Upper lobe of right lung (tissue), 1 donor: ENCODE measurements around the gene ABITRAM. TPM values are rescaled to one million over a fixed set of nuclear protein-coding genes. Genes with fewer than 3 reads are reported as not detected.

ENCODE experiments used
- ATAC-seq: fragments of 200-7000 bp; cut with Tn5 transposase; one replicate; pipeline ENCODE4 v1.9.1; 2020; ENCODE audit warnings: mild to moderate bottlenecking, moderate library complexity
- DNase-seq: peaks from one replicate; pipeline ENCODE4 v3.0.0-alpha.2; 2020
- H3K27ac ChIP-seq: fragments of 200-600 bp; one replicate; pipeline ENCODE4 v1.8.0; 2022
- H3K27me3 ChIP-seq: fragments of 200-600 bp; one replicate; pipeline ENCODE4 v1.8.0; 2022; ENCODE audit warnings: mild to moderate bottlenecking
- H3K36me3 ChIP-seq: fragments of 200-600 bp; one replicate; pipeline ENCODE4 v1.8.0; 2022
- H3K4me1 ChIP-seq: fragments of 200-600 bp; one replicate; pipeline ENCODE4 v1.8.0; 2022
- H3K4me3 ChIP-seq: fragments of 200-600 bp; one replicate; pipeline ENCODE4 v1.8.0; 2022; ENCODE audit warnings: mild to moderate bottlenecking
- H3K9me3 ChIP-seq: fragments of 200-600 bp; one replicate; pipeline ENCODE4 v1.8.0; 2022
- CTCF ChIP-seq: fragments of 200-600 bp; IDR thresholded peaks from one replicate; pipeline ENCODE4 v1.8.0; 2022; ENCODE audit warnings: antibody characterized with exemption
- intact Hi-C: fragments of 100-400 bp; cut with DNase I; formaldehyde crosslinking; loops from one replicate; pipeline ENCODE4 v1.11.0; 2022
- total RNA-seq: library from RNA; stranded (reverse); fragmentation: NEBNext Ultra II Directional; extraction: Animal tissue kit (Norgen Biotek cat#: 25700); gene quantifications from one replicate; pipeline ENCODE4 v1.2.1, GENCODE V29; 2021
- donor health status: DM: no; HTN: yes; CAD: no; lungs with severe emphysema.

ABITRAM gene
- total RNA-seq, 1 donor from 2014 or later = 13.3 TPM

- Histone ChIP-seq H3K36me3 (peaks cover 96% of the 10 kb centered on the region), H3K27ac (no peak overlapping the region), H3K4me3 (no peak overlapping the region), H3K27me3 (no peaks in the 10 kb centered on the region), H3K9me3 (no peaks in the 10 kb centered on the region), H3K4me1 (no peaks in the 10 kb centered on the region)
- DNase-seq (no peak), ATAC-seq (no peak)
- TF ChIP-seq CTCF = no peak
- intact Hi-C loops = no loop called here
Measured at GRCh38 chr9:108904161-108904560, 30.0 kb upstream of the ABITRAM start.

- H3K4me1 ChIP-seq = no peaks in the 10 kb centered on the region
- no peaks in the 10 kb centered on the region for H3K9me3 ChIP-seq
- ATAC-seq = no peak
- intact Hi-C loops = no loop called here
- DNase-seq = no peak
- TF ChIP-seq CTCF = no peak
- H3K4me3 ChIP-seq = no peak overlapping the region
- peaks cover 96% of the 10 kb centered on the region for H3K36me3 ChIP-seq
- H3K27ac ChIP-seq = no peak overlapping the region
- no peaks in the 10 kb centered on the region for H3K27me3 ChIP-seq
Measured at GRCh38 chr9:108905494-108905893, 28.7 kb upstream of the ABITRAM start.

- H3K4me1 ChIP-seq = no peaks in the 10 kb centered on the region
- intact Hi-C loops = no loop called here
- no peak for TF ChIP-seq CTCF
Measured at GRCh38 chr9:108910402-108910801, 23.8 kb upstream of the ABITRAM start.

GRCh38 chr9:108910914-108911313, 23.3 kb upstream of the ABITRAM start:
- no peak for TF ChIP-seq CTCF
- DNase-seq = no peak
- no peaks in the 10 kb centered on the region for H3K27me3 ChIP-seq
- peaks cover 89% of the 10 kb centered on the region for H3K36me3 ChIP-seq
- no peak overlapping the region for H3K27ac ChIP-seq
- H3K4me3 ChIP-seq = no peak overlapping the region
- no peak for ATAC-seq
- H3K9me3 ChIP-seq = no peaks in the 10 kb centered on the region
- intact Hi-C loops = no loop called here
- H3K4me1 ChIP-seq = no peaks in the 10 kb centered on the region

More at GRCh38 chr9:108910402-108910801, 23.8 kb upstream of the ABITRAM start:
- Histone ChIP-seq H3K9me3 (no peaks in the 10 kb centered on the region), H3K27me3 (no peaks in the 10 kb centered on the region), H3K36me3 (peaks cover 89% of the 10 kb centered on the region), H3K4me3 (no peak overlapping the region), H3K27ac (no peak overlapping the region)
- DNase-seq (no peak), ATAC-seq (no peak)

GRCh38 chr9:108911820-108912219, 22.4 kb upstream of the ABITRAM start:
- intact Hi-C loops = no loop called here
- no peak for ATAC-seq
- Histone ChIP-seq H3K4me3 (no peak overlapping the region), H3K4me1 (no peaks in the 10 kb centered on the region), H3K27ac (no peak overlapping the region), H3K27me3 (no peaks in the 10 kb centered on the region), H3K9me3 (no peaks in the 10 kb centered on the region), H3K36me3 (peaks cover 89% of the 10 kb centered on the region)
- DNase-seq = no peak
- TF ChIP-seq CTCF = no peak

GRCh38 chr9:108913391-108913790, 20.8 kb upstream of the ABITRAM start:
- no peaks in the 10 kb centered on the region for H3K9me3 ChIP-seq
- no peak overlapping the region for H3K4me3 ChIP-seq
- ATAC-seq (no peak), DNase-seq (no peak)
- H3K4me1 ChIP-seq = no peaks in the 10 kb centered on the region
- H3K27ac ChIP-seq = no peak overlapping the region
- no peak for TF ChIP-seq CTCF
- intact Hi-C loops = no loop called here
- H3K27me3 ChIP-seq = no peaks in the 10 kb centered on the region
- peaks cover 88% of the 10 kb centered on the region for H3K36me3 ChIP-seq
